GM18951 (cell line): ENCODE data around the gene NEDD4L.

ENCODE experiments used
- POLR2A ChIP-seq: IDR thresholded peaks from 4 replicates; pipeline ENCODE4 v1.6.1; 2011; ENCODE audit warnings: mild to moderate bottlenecking; ENCODE audit not compliant: insufficient read length, insufficient read depth; ENCODE audit errors: extremely low read depth
- in situ Hi-C: fragments of 300-500 bp; cut with MboI; formaldehyde crosslinking; loops from one replicate; pipeline ENCODE4 v1.12.0; 2022; ENCODE audit warnings: low sequenced_read_pairs, mixed read lengths, inconsistent platforms; ENCODE audit not compliant: unreplicated experiment

NEDD4L gene

GRCh38 chr18:58175122-58175785, 131.2 kb downstream of the NEDD4L start:
- in situ Hi-C loops = loop anchor here (25.0 kb wide), 1 partner anchor 587 kb away; no protein-coding TSS in a partner anchor

DNA sequence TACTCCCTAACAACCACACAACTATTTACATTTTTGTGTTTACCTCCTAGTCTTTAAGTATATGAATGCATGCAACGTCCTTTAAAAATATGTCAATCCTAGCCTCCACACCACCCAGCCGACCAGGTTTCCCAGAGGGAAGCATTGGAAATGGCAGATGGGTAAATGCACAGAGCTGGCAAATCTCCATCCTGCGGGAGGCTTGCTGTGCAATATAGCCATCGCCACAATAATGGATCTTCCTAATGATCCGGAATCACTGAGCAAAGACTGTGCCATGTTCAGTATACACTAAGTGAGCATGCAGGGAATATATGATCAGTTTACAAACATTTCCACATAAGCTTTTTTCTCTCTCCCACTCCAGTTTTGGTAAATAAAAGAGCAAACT, 131.8 kb downstream of the NEDD4L start:
- in situ Hi-C loops = loop anchor here (25.0 kb wide), 1 partner anchor 587 kb away; no protein-coding TSS in a partner anchor
- TF ChIP-seq POLR2A = no peak

More at GRCh38 chr18:58175122-58175785, 131.2 kb downstream of the NEDD4L start:
- no peak for TF ChIP-seq POLR2A

DNA sequence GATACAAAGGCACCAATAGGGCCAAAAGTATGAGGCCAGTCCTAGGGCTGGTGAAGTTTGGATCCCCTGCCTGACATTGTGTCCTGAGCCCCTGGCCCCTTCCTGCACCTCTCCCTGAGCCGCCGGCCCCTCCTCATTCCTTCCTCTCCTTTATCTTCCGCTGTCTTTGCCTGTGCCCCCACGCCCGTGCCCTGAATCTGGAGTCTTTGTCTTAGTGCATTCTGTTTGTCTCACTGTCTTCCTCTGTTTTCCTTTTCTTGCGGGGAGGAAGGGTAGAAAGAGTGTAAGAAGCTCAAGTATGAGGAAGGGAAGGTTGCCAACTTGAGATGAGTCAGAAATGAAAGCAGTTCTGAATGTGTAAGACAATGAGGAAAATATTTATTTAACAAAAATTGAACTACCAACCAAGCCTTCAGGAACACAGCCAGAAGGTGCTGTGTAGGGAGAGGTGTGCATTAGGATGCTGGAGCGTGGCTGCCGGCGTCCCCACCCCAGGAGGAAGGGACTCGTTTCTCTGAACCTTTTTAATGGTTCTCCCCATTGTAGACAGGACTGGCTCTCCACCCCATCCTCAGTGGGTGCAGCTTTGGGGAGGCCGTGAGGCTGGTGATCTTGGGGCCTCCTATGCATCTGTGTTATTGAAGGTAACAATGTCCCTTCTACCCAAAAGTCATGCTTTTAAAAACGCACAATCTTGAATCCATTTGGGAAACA, 133.1 kb downstream of the NEDD4L start:
- no peak for TF ChIP-seq POLR2A
- in situ Hi-C loops = loop anchor here (25.0 kb wide), 1 partner anchor 585 kb away; no protein-coding TSS in a partner anchor

DNA sequence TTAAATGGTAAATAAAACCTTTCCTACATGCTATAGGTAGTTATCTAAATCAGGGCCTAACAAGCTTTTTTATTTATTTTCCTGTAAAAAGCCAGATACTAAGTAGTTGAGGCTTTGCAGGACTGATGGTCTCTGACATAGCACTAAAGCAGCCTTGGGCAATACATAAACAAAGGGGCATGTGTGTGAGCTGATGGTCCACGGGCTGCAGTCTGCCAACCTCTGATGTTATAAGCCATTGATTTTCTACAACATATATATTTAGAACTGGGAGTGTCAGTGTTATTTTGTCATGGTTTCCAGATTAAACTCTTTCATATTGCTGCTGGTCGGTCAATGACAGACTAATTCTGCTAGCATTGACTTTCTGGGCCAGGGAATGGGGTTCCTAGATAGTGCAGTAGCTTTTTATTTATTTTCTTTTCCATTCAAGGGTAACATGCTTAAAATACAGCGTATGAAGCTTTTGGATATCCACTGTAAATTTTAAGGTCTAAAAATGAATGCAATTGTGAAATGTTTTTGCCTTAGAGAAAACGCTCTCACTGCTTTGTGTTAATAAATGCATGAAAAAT, 134.0 kb downstream of the NEDD4L start:
- in situ Hi-C loops = loop anchor here (25.0 kb wide), 1 partner anchor 584 kb away; no protein-coding TSS in a partner anchor
- TF ChIP-seq POLR2A = no peak

DNA sequence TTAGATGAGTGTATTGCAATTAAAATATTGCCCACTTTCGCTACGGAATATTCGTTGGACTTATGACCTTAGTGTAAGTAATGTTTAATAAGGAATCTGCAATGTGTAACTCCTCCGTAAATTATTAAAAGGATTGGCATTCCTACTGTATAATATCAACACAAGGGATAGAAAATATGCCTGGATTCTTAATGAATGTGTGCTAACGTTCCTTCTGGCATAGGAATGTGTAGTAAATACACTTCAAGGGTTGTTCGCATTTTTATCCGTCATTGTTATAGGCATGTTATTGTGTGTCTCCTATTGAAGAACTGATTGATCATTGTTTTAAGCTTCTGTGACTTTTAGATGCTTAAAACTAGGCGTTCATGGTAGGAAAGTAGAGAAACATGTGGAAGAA, 134.5 kb downstream of the NEDD4L start:
- in situ Hi-C loops = loop anchor here (25.0 kb wide), 1 partner anchor 584 kb away; no protein-coding TSS in a partner anchor
- TF ChIP-seq POLR2A = no peak

GRCh38 chr18:58180172-58180571, 136.1 kb downstream of the NEDD4L start:
- no peak for TF ChIP-seq POLR2A
- in situ Hi-C loops = loop anchor here (25.0 kb wide), 1 partner anchor 582 kb away; no protein-coding TSS in a partner anchor

GRCh38 chr18:58180738-58181353, 136.8 kb downstream of the NEDD4L start:
- in situ Hi-C loops = loop anchor here (25.0 kb wide), 1 partner anchor 581 kb away; no protein-coding TSS in a partner anchor
- TF ChIP-seq POLR2A = no peak

DNA sequence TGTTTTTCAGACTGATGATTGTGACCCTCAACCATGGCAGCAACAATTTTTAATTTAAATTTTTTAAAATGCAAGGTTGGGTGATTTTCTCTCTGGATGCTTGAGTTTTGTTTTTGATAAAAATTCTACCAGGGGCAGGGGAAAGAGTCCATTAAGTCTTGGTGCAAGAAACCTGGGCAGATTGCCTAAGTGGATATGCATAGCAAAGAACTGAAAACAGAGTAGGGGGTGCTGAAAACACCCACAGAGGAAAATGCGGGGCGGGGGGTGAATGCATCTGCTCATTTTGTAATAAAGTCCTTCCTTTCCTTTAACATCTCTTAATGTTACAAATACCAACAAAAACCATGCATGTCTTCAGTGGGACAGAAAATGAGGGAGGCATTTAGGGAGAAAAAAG, 138.0 kb downstream of the NEDD4L start:
- in situ Hi-C loops = loop anchor here (25.0 kb wide), 1 partner anchor 580 kb away; no protein-coding TSS in a partner anchor
- TF ChIP-seq POLR2A = no peak

DNA sequence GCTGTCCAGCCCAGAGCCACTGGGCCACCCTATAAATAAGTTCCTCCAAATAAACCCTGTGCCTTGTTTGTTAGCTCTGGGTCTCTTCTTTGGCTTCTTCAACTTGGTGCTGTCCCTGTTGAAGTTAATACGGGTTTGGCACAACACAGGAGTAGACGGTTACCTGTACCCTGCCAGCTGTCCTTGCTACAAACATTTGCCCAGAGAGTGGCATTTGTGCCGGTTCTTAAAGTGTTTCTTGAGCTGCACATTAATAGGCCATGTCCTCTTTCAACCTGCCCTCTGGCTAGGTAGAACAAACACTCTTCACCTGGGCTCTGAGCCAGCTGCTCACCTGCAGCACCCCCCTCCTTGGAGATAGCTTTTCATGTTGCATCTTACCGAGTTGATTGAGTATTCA, 139.2 kb downstream of the NEDD4L start:
- in situ Hi-C loops = loop anchor here (25.0 kb wide), 1 partner anchor 579 kb away; no protein-coding TSS in a partner anchor
- TF ChIP-seq POLR2A = no peak

GRCh38 chr18:58186258-58186948, 142.4 kb downstream of the NEDD4L start:
- in situ Hi-C loops = loop anchor here (25.0 kb wide), 1 partner anchor 576 kb away; no protein-coding TSS in a partner anchor

GRCh38 chr18:58187674-58188073, 143.6 kb downstream of the NEDD4L start:
- TF ChIP-seq POLR2A = no peak
- in situ Hi-C loops = loop anchor here (25.0 kb wide), 1 partner anchor 575 kb away; no protein-coding TSS in a partner anchor

More at GRCh38 chr18:58186258-58186948, 142.4 kb downstream of the NEDD4L start:
- TF ChIP-seq POLR2A = no peak

GRCh38 chr18:58188996-58189395, 145.0 kb downstream of the NEDD4L start:
- TF ChIP-seq POLR2A = no peak
- in situ Hi-C loops = loop anchor here (25.0 kb wide), 1 partner anchor 573 kb away; no protein-coding TSS in a partner anchor

GRCh38 chr18:58190842-58191530, 147.0 kb downstream of the NEDD4L start:
- in situ Hi-C loops = loop anchor here (25.0 kb wide), 1 partner anchor 571 kb away; no protein-coding TSS in a partner anchor
- TF ChIP-seq POLR2A = no peak
